ENCODE data around the gene TEAD1.

GRCh38 chr11:12889243-12889642 lies 215.0 kb downstream of the TEAD1 start:
- TF ChIP-seq EZH2 (IDR thresholded peaks at IDR 0.05; ENCODE audit: borderline replicate concordance, control insufficient read depth, low read depth, low read length) (no peak), CTCF (IDR thresholded peaks at IDR 0.05 in 2 of 3, conservative IDR thresholded peaks at IDR 0.05 in 1 of 3; ENCODE audit: control insufficient read depth in 2 of 3, extremely low read depth in 1 of 3, insufficient read depth in 1 of 3, low read depth in 3 of 3, low read length in 3 of 3) (no peak), REST (IDR thresholded peaks at IDR 0.05; ENCODE audit: low read depth, low read length) (no peak), MYC (IDR thresholded peaks at IDR 0.05; ENCODE audit: insufficient read depth, insufficient read length, insufficient replicate concordance, low read length, severe bottlenecking) (no peak), SMC3 (IDR thresholded peaks at IDR 0.05; ENCODE audit: borderline replicate concordance, low read length) (no peak)
